ENCODE data around the gene ZNF566.

DNA sequence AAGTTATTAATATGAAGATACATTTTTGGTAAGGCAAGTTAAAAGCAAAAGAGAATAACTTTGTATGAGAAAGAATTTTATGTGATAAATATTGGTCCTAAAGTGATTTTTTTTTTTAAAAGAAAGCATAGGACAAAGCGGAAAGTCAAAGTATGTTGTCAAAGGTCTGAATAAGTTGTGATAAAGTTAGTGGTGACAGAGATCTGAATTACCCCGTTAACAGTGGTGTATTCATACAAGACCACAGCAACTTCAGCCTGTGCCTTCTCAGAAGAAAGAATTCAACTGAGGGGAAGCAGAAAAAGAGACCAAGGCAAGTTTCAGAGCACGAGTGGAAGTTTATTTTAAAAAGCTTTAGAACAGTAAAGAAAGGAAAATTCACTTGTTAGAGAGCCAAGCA is 19.0 kb upstream of the ZNF566 start:
- TF ChIP-seq, protein P1, sequence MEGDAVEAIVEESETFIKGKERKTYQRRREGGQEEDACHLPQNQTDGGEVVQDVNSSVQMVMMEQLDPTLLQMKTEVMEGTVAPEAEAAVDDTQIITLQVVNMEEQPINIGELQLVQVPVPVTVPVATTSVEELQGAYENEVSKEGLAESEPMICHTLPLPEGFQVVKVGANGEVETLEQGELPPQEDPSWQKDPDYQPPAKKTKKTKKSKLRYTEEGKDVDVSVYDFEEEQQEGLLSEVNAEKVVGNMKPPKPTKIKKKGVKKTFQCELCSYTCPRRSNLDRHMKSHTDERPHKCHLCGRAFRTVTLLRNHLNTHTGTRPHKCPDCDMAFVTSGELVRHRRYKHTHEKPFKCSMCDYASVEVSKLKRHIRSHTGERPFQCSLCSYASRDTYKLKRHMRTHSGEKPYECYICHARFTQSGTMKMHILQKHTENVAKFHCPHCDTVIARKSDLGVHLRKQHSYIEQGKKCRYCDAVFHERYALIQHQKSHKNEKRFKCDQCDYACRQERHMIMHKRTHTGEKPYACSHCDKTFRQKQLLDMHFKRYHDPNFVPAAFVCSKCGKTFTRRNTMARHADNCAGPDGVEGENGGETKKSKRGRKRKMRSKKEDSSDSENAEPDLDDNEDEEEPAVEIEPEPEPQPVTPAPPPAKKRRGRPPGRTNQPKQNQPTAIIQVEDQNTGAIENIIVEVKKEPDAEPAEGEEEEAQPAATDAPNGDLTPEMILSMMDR (conservative IDR thresholded peaks at IDR 0.05): no peak
- TF ChIP-seq ZFX (IDR thresholded peaks at IDR 0.05): no peak
